Right hindlimb (tissue), 1 donor: ENCODE measurements around the gene BICDL2.
"Not testable (repeated sequence)": the region's sequence is repeated elsewhere in the genome, so short reads cannot be mapped to it uniquely, and the experiment has no call there.

ENCODE experiments used
- DNase-seq: peaks from one replicate; pipeline ENCODE4 v3.0.0-alpha.2; 2018

The BICDL2 gene

DNA sequence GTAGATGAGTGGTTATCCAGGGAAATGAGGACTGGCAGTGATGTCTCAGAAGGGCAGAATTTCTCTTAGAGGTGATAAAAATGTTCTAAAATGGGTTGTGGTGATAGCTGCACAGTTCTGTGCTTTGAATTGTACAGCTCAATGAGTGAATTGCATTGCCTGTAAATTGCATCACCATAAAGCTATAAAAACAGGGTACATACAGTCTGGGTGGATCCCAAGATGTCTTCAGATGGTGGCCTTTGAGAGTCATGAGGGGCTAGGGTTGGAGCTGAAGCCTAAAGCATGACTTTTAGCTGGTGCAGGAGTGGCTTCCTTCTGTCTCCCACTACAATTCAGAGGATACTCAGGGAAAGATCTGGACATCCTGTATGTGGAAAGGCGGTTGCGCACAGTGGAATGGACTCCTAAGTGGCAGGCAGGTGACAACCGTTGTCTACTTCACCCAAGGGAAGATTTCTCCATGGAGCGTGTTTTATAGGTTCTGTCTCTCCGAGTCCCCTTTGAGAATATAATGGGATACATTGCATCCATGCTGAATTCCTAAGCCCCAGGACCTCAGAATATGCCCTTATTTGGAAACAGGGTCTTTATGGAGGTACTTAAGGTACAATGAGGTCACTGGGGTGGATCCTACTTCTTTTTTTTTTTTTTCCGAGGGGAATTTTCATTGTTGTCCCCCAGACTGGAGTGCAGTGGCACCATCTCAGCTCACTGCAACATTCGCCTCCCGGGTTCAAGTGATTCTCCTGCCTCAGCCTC is 27.1 kb upstream of the BICDL2 start:
- DNase-seq, result no peak

DNA sequence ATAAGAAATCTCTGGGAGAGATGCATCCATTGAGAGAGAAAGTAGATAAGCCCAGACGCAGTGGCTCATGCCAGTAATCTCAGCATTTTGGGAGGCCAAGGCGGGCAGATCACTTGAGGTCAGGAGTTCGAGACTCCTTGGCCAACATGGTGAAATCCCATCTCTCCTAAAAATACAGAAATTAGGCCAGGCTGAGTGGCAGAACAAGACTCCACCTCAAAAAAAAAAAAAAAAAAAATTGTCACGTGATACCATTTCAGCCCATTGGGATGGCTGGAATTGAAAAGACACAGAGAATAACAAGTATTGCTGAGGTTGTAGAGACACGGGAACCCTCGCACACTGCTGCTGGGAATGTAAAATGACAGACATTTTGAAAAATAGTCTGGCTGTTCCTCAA is 25.8 kb upstream of the BICDL2 start:
- DNase-seq, result no peak

GRCh38 chr16:3060339-3061127 is 23.8 kb upstream of the BICDL2 start:
- DNase-seq, result peak; percentile 36

GRCh38 chr16:3059723-3060242 is 23.0 kb upstream of the BICDL2 start:
- no peak for DNase-seq

GRCh38 chr16:3059041-3059722 is 22.4 kb upstream of the BICDL2 start:
- peak; percentile 91 for DNase-seq

- DNase-seq, result peak; percentile 56
Observed at GRCh38 chr16:3058139-3059030, 21.6 kb upstream of the BICDL2 start.

DNA sequence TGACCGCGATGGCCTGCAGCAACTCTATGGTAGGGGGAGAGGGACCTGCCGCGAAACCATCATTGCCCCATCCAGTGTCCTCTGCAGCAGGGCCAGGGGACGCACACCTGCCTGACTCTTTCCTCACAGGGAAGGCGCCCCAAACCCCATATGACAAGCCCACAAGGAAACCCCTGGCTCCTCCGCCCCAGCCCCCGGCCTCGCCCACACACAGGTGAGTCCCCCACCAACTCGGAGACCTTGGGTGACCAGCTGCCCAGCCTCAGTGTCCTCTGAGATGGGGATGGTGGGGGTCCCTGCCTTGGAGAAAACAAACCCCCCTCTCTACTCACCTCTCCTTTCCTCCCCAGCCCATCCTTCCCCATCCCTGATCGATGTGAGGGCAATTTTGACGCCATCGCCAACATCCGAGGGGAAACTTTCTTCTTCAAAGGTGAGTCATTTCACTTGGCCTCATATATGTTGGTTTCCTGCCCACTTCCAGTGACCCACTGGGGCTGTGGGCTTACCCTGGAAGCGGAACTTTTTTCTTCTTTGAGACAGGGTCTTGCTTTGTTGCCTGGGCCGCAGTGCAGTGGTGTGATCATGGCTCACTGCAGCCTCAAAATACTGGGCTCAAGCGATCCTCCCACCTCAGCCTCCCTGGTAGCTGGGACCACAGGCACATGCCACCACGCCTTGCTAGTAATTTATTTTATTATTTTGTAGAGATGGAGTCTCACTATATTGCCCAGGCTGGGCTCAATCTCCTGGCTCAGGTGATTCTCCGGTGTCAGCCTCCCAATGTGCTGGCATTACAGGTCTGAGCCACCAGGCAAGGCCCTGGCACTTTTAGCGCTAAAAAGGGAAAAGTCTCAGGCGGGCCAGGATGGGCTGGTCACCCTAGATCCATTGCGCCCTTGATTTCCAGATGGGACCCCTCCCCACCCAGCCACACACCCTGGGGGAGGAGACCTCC is 20.7 kb upstream of the BICDL2 start:
- DNase-seq, result no peak

GRCh38 chr16:3056336-3057180 is 19.8 kb upstream of the BICDL2 start:
- DNase-seq, result no peak

DNA sequence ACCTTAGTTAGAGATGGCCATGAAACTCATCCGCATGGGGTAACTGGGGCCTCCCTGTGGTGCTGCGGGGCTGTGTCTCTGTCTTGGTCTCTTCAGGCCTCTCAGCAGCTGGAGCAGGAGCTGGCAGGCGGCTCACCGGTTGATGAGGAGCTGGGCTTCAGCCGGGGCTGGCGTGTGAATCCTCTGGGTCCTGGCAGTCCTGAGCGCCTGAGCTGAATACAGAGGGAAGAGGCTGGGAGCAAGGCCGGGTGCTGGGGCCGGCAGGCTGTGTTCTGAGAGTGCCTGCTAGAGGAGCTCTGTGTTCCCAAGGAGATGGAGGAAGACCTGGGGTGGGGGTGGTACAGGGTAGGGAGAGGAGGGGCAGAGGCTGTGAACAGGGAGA is 19.0 kb upstream of the BICDL2 start:
- not testable (repeated sequence) for DNase-seq

DNA sequence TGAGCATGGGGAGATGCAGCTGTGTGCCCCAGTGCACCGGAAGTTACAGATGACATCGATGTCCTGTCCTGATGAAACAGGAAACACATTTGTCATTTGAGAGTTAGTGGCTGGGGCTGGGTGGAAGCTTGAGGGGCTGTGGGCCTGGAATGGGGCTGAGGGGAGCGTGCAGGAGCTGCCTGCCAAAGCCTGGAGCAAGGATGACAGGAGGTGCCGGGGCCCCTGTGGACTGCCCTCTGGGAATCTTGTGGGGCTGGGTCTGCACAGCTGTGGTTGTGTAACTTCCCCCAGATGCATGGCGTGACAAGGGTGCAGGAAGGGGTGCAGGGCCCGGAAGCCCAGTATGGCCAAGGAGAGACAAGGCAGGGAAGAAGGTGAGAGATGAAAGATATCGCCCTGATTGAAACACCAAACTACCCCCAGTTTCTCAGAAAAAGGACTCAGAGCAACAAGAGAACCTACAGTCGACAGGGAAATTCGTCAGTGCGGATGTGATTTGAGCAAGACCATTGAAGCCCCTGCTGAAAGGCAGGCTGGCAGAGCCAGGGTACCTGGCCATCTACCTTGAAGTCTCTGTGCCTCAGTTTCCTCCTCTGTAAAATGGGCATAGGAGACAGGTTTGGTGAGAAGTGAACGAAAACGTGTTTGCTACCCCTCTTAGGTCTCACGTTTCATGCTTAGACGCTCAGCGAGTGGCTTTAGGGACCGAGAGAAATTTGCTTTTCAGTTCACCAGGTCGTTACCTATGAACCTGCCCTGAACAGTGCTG is 18.4 kb upstream of the BICDL2 start:
- DNase-seq, result no peak

GRCh38 chr16:3053330-3053710 is 16.6 kb upstream of the BICDL2 start:
- DNase-seq, result not testable (repeated sequence)

DNA sequence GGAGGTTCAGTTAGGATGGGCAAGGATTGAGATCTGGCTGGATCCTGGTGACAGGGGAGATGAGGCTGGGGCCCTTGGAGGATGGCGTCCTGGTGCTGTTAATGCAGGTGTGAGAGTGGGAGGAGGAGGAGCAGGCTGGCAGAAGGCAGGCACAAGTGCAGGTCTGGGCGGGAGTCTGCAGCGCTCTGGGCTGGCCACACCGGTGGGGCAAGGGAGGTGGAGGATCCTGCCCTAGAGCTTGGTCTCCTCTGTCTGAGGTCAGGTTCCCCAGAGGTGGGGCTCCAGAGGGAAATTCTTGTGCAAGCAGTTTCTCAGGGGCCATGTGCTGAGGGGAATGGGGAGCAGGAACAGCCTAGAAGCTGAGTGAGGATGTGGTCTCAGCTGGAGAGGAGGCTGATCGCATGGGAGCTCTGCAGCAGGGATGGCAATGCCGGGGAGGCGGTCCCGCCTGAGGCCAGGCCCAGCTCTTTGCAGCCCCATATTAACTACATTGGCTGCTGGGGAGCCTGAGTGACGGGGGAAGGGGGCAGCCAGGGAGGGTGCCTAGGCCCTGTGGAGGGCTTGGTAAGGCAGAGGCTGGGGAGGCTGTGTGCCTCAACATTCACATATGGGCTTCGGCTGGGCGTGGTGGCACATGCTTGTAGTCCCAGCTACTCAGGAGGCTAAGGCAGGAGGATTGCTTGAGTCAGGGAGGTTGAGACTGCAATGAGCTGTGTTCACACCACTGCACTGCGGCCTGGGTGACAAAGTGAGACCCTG is 16.0 kb upstream of the BICDL2 start:
- DNase-seq, result not testable (repeated sequence)

- DNase-seq, result no peak
Observed at GRCh38 chr16:3051494-3051893, 14.8 kb upstream of the BICDL2 start.

DNA sequence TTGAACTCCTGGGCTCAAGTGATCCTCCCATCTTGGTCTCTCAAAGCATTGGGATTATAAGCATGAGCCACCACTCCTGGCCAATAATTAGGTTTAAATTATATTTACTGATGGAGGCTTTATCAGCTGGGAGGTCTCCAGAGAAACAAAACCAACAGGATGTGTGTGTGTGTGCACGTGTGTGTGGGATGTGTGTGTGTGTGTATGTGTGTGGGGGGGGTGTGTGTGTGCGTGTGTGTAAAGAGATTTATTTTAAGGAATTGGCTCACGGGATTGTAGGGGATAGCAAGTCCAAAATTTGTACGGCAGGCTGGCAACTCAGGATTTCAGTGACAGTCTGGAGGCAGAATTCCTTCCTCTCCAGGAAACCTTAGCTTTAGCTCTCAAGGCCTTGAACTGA is 14.3 kb upstream of the BICDL2 start:
- no peak for DNase-seq

- DNase-seq, result no peak
Observed at GRCh38 chr16:3050487-3050886, 13.7 kb upstream of the BICDL2 start.

DNA sequence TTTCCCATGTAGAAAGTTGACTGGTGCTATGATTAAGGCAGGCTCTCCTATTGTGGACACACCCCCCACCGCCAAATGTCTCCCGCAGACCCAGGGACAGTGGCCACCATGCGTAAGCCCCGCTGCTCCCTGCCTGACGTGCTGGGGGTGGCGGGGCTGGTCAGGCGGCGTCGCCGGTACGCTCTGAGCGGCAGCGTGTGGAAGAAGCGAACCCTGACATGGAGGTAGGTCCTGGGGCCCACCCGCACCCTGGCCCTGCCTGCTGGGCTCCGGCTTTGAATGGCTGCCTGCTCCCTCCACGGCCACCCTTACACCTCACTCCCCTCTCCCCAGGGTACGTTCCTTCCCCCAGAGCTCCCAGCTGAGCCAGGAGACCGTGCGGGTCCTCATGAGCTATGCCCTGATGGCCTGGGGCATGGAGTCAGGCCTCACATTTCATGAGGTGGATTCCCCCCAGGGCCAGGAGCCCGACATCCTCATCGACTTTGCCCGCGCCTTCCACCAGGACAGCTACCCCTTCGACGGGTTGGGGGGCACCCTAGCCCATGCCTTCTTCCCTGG is 13.3 kb upstream of the BICDL2 start:
- DNase-seq, result no peak

- DNase-seq, result no peak
Observed at GRCh38 chr16:3047387-3047720, 10.6 kb upstream of the BICDL2 start.

DNA sequence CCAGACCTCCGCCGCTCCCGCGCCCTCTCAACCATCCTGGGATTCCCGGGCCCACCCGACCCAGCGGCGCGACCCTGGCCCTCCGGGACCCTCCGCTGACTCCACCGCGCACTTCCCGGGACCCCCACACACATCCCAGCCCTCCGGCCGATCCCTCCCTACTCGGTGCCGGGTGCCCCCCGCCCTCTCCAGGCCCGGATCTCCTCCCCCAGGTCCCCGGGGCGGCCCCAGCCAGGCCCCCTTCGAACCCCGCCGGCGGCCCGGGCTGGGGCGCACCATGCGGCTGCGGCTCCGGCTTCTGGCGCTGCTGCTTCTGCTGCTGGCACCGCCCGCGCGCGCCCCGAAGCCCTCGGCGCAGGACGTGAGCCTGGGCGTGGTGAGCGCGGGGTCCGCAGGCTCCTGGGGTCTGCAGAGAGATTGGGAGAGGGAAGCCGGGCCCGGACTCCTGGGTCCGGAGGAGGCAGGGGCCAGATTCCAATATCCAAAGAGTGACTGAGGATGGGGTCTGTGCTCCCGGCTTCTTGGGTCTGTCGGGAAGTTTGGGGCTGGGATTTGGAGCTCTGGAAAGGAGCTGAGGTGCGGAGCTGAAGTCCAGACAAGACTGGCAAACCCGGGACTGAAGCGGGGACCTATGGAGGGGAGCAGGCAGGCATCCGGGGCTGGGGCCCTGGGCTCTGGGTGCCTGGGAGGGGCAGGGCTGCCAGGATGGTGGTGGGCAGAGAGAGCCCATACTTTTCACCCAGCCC is 10.1 kb upstream of the BICDL2 start:
- DNase-seq, result no peak
